KMS-11 (cell line): ENCODE results near the gene SHH.

Experiments used
- H2AFZ ChIP-seq: fragments of 200-600 bp; sonication (generic); 2 replicates; pipeline ENCODE4 v1.6.1; 2016; ENCODE audit warnings: antibody characterized with exemption, mixed run types, low read depth
- H3K27ac ChIP-seq: fragments of 200-600 bp; sonication (generic); 2 replicates; pipeline ENCODE4 v1.6.1; 2016; ENCODE audit warnings: mild to moderate bottlenecking, mixed run types
- H3K27me3 ChIP-seq: fragments of 200-600 bp; sonication (generic); 2 replicates; pipeline ENCODE4 v1.6.1; 2017; ENCODE audit warnings: mild to moderate bottlenecking, low read depth, mixed run types, moderate library complexity; ENCODE audit not compliant: insufficient read depth
- H3K36me3 ChIP-seq: fragments of 200-600 bp; sonication (generic); 2 replicates; pipeline ENCODE4 v1.6.1; 2017; ENCODE audit warnings: mild to moderate bottlenecking, mixed run types; ENCODE audit not compliant: insufficient read depth
- H3K4me1 ChIP-seq: fragments of 200-600 bp; sonication (generic); 2 replicates; pipeline ENCODE4 v1.6.1; 2016; ENCODE audit warnings: mild to moderate bottlenecking, low read depth, mixed run types; ENCODE audit not compliant: poor library complexity, severe bottlenecking
- H3K4me2 ChIP-seq: fragments of 200-600 bp; sonication (generic); 2 replicates; pipeline ENCODE4 v1.7.0; 2016; ENCODE audit warnings: mild to moderate bottlenecking, mixed run types
- H3K4me3 ChIP-seq: fragments of 200-600 bp; sonication (generic); IDR thresholded peaks from 2 replicates; pipeline ENCODE4 v1.6.1; 2017; ENCODE audit warnings: low read depth, low read length, mixed read lengths; ENCODE audit not compliant: insufficient read depth
- H3K79me2 ChIP-seq: fragments of 200-600 bp; sonication (generic); 2 replicates; pipeline ENCODE4 v1.6.1; 2016; ENCODE audit warnings: low read depth, mixed run types; ENCODE audit not compliant: insufficient read depth
- H3K9ac ChIP-seq: fragments of 200-600 bp; sonication (generic); 2 replicates; pipeline ENCODE4 v1.6.1; 2016; ENCODE audit warnings: mild to moderate bottlenecking, mixed run types
- H4K20me1 ChIP-seq: fragments of 200-600 bp; sonication (generic); 2 replicates; pipeline ENCODE4 v1.6.1; 2016; ENCODE audit warnings: mild to moderate bottlenecking, mixed run types; ENCODE audit not compliant: insufficient read depth
- CTCF ChIP-seq: fragments of 200-600 bp; sonication (generic); conservative IDR thresholded peaks from 2 replicates; pipeline ENCODE4 v1.6.1; 2017; ENCODE audit warnings: low read depth, mild to moderate bottlenecking, antibody characterized with exemption, low read length, moderate library complexity, mixed read lengths

SHH gene

GRCh38 chr7:155762655-155763054 lies 49.6 kb downstream of the SHH start:
- Histone ChIP-seq H3K9ac (no peak overlapping the region), H3K79me2 (peaks cover 34% of the 10 kb centered on the region; the same call in 1 of the 2 replicates)

GRCh38 chr7:155762036-155762435 lies 50.2 kb downstream of the SHH start:
- H3K27ac ChIP-seq, result no peak overlapping the region

More at GRCh38 chr7:155762655-155763054, 49.6 kb downstream of the SHH start:
- TF ChIP-seq CTCF, result no peak
- Histone ChIP-seq H3K27me3 (no peaks in the 10 kb centered on the region), H3K4me3 (no peak overlapping the region), H4K20me1 (no peaks in the 10 kb centered on the region), H3K27ac (no peak overlapping the region), H3K4me1 (no peaks in the 10 kb centered on the region), H3K36me3 (0 out of 2 replicates have a peak, but pooled peaks cover 4% of the 10 kb centered on the region), H2AFZ (no peak overlapping the region), H3K4me2 (no peak overlapping the region)

DNA sequence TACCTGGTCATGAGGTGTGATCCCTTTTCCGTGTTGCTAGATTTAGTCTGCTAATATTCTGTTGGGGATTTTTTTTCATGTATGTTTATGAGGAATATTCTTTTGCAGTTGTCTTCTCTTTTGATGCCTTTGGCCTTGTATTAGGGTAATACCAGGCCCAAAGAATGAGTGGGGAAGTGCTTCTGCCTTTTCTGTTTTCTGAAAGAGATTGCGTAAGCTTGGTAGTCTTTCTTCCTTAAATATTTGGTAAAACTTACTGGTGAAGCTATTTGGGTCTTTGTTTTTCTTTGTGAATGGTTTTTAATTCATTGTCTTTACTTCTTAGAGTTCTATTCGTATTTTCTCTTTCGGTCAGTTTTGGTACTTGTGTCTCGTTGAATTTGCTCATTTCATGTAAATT lies 51.1 kb downstream of the SHH start:
- Histone ChIP-seq H2AFZ (no peak overlapping the region), H3K4me2 (no peak overlapping the region), H4K20me1 (0 out of 2 replicates have a peak, but pooled peaks cover 2% of the 10 kb centered on the region), H3K4me1 (no peaks in the 10 kb centered on the region), H3K9ac (no peak overlapping the region), H3K27ac (no peak overlapping the region), H3K4me3 (no peak overlapping the region), H3K36me3 (0 out of 2 replicates have a peak, but pooled peaks cover 4% of the 10 kb centered on the region), H3K79me2 (peaks cover 47% of the 10 kb centered on the region; the same call in 1 of the 2 replicates), H3K27me3 (no peaks in the 10 kb centered on the region)
- no peak for TF ChIP-seq CTCF

More at GRCh38 chr7:155762036-155762435, 50.2 kb downstream of the SHH start:
- no peak for TF ChIP-seq CTCF
- H3K79me2 ChIP-seq, result peaks cover 40% of the 10 kb centered on the region; the same call in 1 of the 2 replicates
- no peaks in the 10 kb centered on the region for H4K20me1 ChIP-seq
- H3K4me1 ChIP-seq, result no peaks in the 10 kb centered on the region
- no peak overlapping the region for H3K4me3 ChIP-seq
- H3K27me3 ChIP-seq, result no peaks in the 10 kb centered on the region
- no peak overlapping the region for H3K4me2 ChIP-seq
- no peak overlapping the region for H2AFZ ChIP-seq
- no peak overlapping the region for H3K9ac ChIP-seq
- H3K36me3 ChIP-seq, result 0 out of 2 replicates have a peak, but pooled peaks cover 4% of the 10 kb centered on the region

GRCh38 chr7:155759740-155760430 lies 52.4 kb downstream of the SHH start:
- Histone ChIP-seq H3K4me2 (no peak overlapping the region), H3K27ac (no peak overlapping the region), H3K36me3 (0 out of 2 replicates have a peak, but pooled peaks cover 4% of the 10 kb centered on the region), H2AFZ (no peak overlapping the region), H4K20me1 (0 out of 2 replicates have a peak, but pooled peaks cover 2% of the 10 kb centered on the region), H3K27me3 (no peaks in the 10 kb centered on the region), H3K4me3 (no peak overlapping the region), H3K4me1 (no peaks in the 10 kb centered on the region), H3K9ac (no peak overlapping the region), H3K79me2 (peaks cover 60% of the 10 kb centered on the region; the same call in 1 of the 2 replicates)
- no peak for TF ChIP-seq CTCF
